A549 (cell line): Measurements from ENCODE around the gene CLCNKA. TPM values are rescaled to one million over a fixed set of nuclear protein-coding genes. Genes with fewer than 3 reads are reported as not detected.
"Not testable (repeated sequence)": the region's sequence is repeated elsewhere in the genome, so short reads cannot be mapped to it uniquely, and the experiment has no call there.

ENCODE experiments used
- ATAC-seq, 2 experiments: fragments of 200-7000 bp in 1 of 2; fragments of >200 bp in 1 of 2; cut with Nextera tagmentation in 1 of 2; cut with Tn5 transposase in 1 of 2; 3 replicates each; pipeline versions ENCODE4 v1.8.0 to v1.9.1; 2018 to 2020; ENCODE audit warnings: mild to moderate bottlenecking in 1 of 2, moderate library complexity in 1 of 2
- CTCF ChIA-PET: fragments of 300-600 bp; sonication (Branson Sonifier 250); formaldehyde crosslinking; extraction: SDS; loops from one replicate; lab custom pipeline; 2021; ENCODE audit warnings: antibody characterized with exemption, inconsistent platforms; lab: Yijun Ruan, JAX
- POLR2A ChIA-PET: fragments of 350-600 bp; formaldehyde crosslinking; extraction: SDS; loops from one replicate; lab custom pipeline; 2021; ENCODE audit warnings: antibody characterized with exemption, inconsistent platforms; lab: Yijun Ruan, JAX
- DNase-seq, 2 experiments: peaks; one replicate each; pipeline versions ENCODE4 v3.0.0 to v3.0.0-alpha.2; 2011 to 2016; ENCODE audit warnings: low read depth in 1 of 2, low spot score in 1 of 2
- FAIRE-seq: peaks from 2 replicates; lab custom pipeline; 2011; peaks lifted over from hg19 to GRCh38; lab: Jason Lieb, UNC
- H3K27ac ChIP-seq, 2 experiments: fragments of >200 bp; sonication (Bioruptor Twin); formaldehyde crosslinking; 3 replicates each; pipeline ENCODE4 v1.5.1; 2016 to 2017
- H3K4me1 ChIP-seq: fragments of >200 bp; sonication (Bioruptor Twin); formaldehyde crosslinking; 3 replicates; pipeline ENCODE4 v1.6.1; 2016
- H3K4me2 ChIP-seq: fragments of >200 bp; sonication (Bioruptor Twin); formaldehyde crosslinking; 3 replicates; pipeline ENCODE4 v1.6.1; 2016
- H3K4me3 ChIP-seq: fragments of >200 bp; sonication (Bioruptor Twin); formaldehyde crosslinking; 3 replicates; pipeline ENCODE4 v1.5.1; 2016
- H3K9me3 ChIP-seq: fragments of >200 bp; sonication (Bioruptor Twin); formaldehyde crosslinking; 3 replicates; pipeline ENCODE4 v1.6.1; 2016
- ATOH8 ChIP-seq: fragments of 250-450 bp; sonication (Bioruptor Pico); IDR thresholded peaks from 2 replicates; pipeline ENCODE4 v1.5.0; 2020; ENCODE audit warnings: low read depth, mild to moderate bottlenecking, moderate library complexity
- BCL3 ChIP-seq: fragments of >200 bp; sonication (Bioruptor Twin); formaldehyde crosslinking; IDR thresholded peaks from 3 replicates; pipeline ENCODE4 v1.6.1; 2016
- BHLHE40 ChIP-seq: IDR thresholded peaks from 2 replicates; pipeline ENCODE4 v1.6.1; 2012; ENCODE audit warnings: low read depth, low read length, inconsistent platforms
- CBX8 ChIP-seq: fragments of 200-600 bp; sonication (generic); IDR thresholded peaks from 2 replicates; pipeline ENCODE4 v1.6.1; 2016
- CTCF ChIP-seq: fragments of >200 bp; sonication (Bioruptor Twin); formaldehyde crosslinking; IDR thresholded peaks from 3 replicates; pipeline ENCODE4 v1.5.1; 2016
- EP300 ChIP-seq, 2 experiments: fragments of >200 bp; sonication (Bioruptor Twin); formaldehyde crosslinking; IDR thresholded peaks; 2 replicates in 1 of 2; 3 replicates in 1 of 2; pipeline ENCODE4 v1.6.1; 2016 to 2017
- ESRRA ChIP-seq: fragments of 150-350 bp; IDR thresholded peaks from 2 replicates; pipeline ENCODE4 v1.6.1; 2014; ENCODE audit warnings: mild to moderate bottlenecking, low read length, borderline replicate concordance
- HEYL ChIP-seq: fragments of 250-450 bp; sonication (Bioruptor Pico); IDR thresholded peaks from 2 replicates; pipeline ENCODE4 v1.8.0; 2021; ENCODE audit warnings: mild to moderate bottlenecking, moderate library complexity
- HMGXB4 ChIP-seq: fragments of 250-450 bp; sonication (Bioruptor Pico); IDR thresholded peaks from 2 replicates; pipeline ENCODE4 v1.5.0; 2021; ENCODE audit warnings: mild to moderate bottlenecking, moderate library complexity, borderline replicate concordance
- HOXB5 ChIP-seq: fragments of 250-450 bp; sonication (Bioruptor Pico); IDR thresholded peaks from 2 replicates; pipeline ENCODE4 v1.5.0; 2020; ENCODE audit warnings: mild to moderate bottlenecking, moderate library complexity
- JUN ChIP-seq, 2 experiments: fragments of >200 bp; sonication (Bioruptor Twin); formaldehyde crosslinking; IDR thresholded peaks; 2 replicates in 1 of 2; 3 replicates in 1 of 2; pipeline ENCODE4 v1.6.1; 2016 to 2017
- JUNB ChIP-seq: fragments of >200 bp; sonication (Bioruptor Twin); formaldehyde crosslinking; IDR thresholded peaks from 2 replicates; pipeline ENCODE4 v1.6.1; 2016
- MAX ChIP-seq: IDR thresholded peaks from 2 replicates; pipeline ENCODE4 v1.6.1; 2012
- MYC ChIP-seq: IDR thresholded peaks from 2 replicates; pipeline ENCODE4 v1.6.1; 2012; ENCODE audit warnings: mild to moderate bottlenecking, inconsistent platforms, low read length, improper control_type of control experiment, borderline replicate concordance
- NFE2L2 ChIP-seq: fragments of 150-350 bp; conservative IDR thresholded peaks from 2 replicates; pipeline ENCODE4 v1.6.1; 2014; ENCODE audit warnings: low read length
- NR3C1 ChIP-seq: fragments of >200 bp; sonication (Bioruptor Twin); formaldehyde crosslinking; IDR thresholded peaks from 3 replicates; pipeline ENCODE4 v1.6.1; 2017
- POLR2AphosphoS2 ChIP-seq: conservative IDR thresholded peaks from 2 replicates; pipeline ENCODE4 v1.6.1; 2012; ENCODE audit warnings: low read length, improper control_type of control experiment, inconsistent platforms
- RAD21 ChIP-seq, 2 experiments: fragments of >200 bp in 1 of 2; sonication (Bioruptor Twin) in 1 of 2; formaldehyde crosslinking in 1 of 2; IDR thresholded peaks in 1 of 2; conservative IDR thresholded peaks in 1 of 2; 2 replicates in 1 of 2; 3 replicates in 1 of 2; pipeline ENCODE4 v1.6.1; 2012 to 2018; ENCODE audit warnings: inconsistent platforms in 1 of 2
- RCOR1 ChIP-seq: fragments of 150-350 bp; IDR thresholded peaks from 2 replicates; pipeline ENCODE4 v1.6.1; 2014; ENCODE audit warnings: antibody characterized with exemption, low read length, low read depth
- RFX5 ChIP-seq: fragments of 450-650 bp; IDR thresholded peaks from 2 replicates; pipeline ENCODE4 v1.7.1; 2014; ENCODE audit warnings: antibody characterized with exemption, mild to moderate bottlenecking, moderate library complexity
- SMC3 ChIP-seq: fragments of >200 bp; sonication (Bioruptor Twin); formaldehyde crosslinking; IDR thresholded peaks from 3 replicates; pipeline ENCODE4 v1.6.1; 2018; ENCODE audit warnings: inconsistent platforms
- SREBF2 ChIP-seq: fragments of 450-650 bp; IDR thresholded peaks from 2 replicates; pipeline ENCODE4 v1.6.1; 2014; ENCODE audit warnings: mild to moderate bottlenecking, moderate library complexity
- TFCP2L1 ChIP-seq: fragments of 250-450 bp; sonication (Bioruptor Pico); IDR thresholded peaks from 2 replicates; pipeline ENCODE4 v1.5.0; 2021; ENCODE audit warnings: mild to moderate bottlenecking
- ZC3H11A ChIP-seq: fragments of 450-650 bp; IDR thresholded peaks from 2 replicates; pipeline ENCODE4 v1.6.1; 2014; ENCODE audit warnings: antibody characterized with exemption, mild to moderate bottlenecking
- WGBS: methylation state at CpG from one replicate; pipeline ENCODE4 v1.1.6; 2017; ENCODE audit errors: missing lambda C conversion rate; 5-methylcytosine and 5-hydroxymethylcytosine counted together
- polyA plus RNA-seq, 4 experiments: library from polyadenylated mRNA; depleted of rRNA in 3 of 4; stranded (reverse); fragments of >200 nt; fragmentation: RNase III in 1 of 4; extraction: RNeasy Plus Mini Kit Qiagen cat#74134 plus additional on column Dnase treatment in 1 of 4; gene quantifications; 2 replicates in 3 of 4; 3 replicates in 1 of 4; pipeline ENCODE4 v1.2.3, GENCODE V29; 2011 to 2017

The CLCNKA gene
- polyA plus RNA-seq, 2 of the 4 experiments (the other 2 are of a cell fraction) = 0.06 TPM; not detected in 1

GRCh38 chr1:16001274-16001673 is 20.6 kb upstream of the CLCNKA start:
- CTCF ChIA-PET = interaction anchor here (1.0 kb wide), 1 partner anchor 11 kb away, joined by 3 read pairs; no protein-coding TSS in a partner anchor
- ATAC-seq, H3K27ac ChIP-seq, H3K4me1 ChIP-seq, H3K4me2 ChIP-seq, H3K4me3 ChIP-seq, H3K9me3 ChIP-seq, POLR2A ChIA-PET, FAIRE-seq, DNase-seq: not testable (repeated sequence)
- 68% methylated on average over 10 of the region's 10 CpGs for WGBS

- DNase-seq (no peak), ATAC-seq (no peak), FAIRE-seq (no peak)
- ChIA-PET POLR2A (no interaction called here), CTCF (interaction anchor here (1.0 to 4.1 kb wide), 5 partner anchors 11 to 214 kb away, joined by 4 to 16 read pairs (median 8); partner anchors contain the start of gene FAM131C)
- Histone ChIP-seq H3K4me1 (peaks cover 13% of the 10 kb centered on the region; the same call in 2 of the 3 replicates), H3K27ac (no peak overlapping the region), H3K9me3 (no peaks in the 10 kb centered on the region), H3K4me3 (no peak overlapping the region), H3K4me2 (no peak overlapping the region)
- TF ChIP-seq TFCP2L1 (CRISPR knock-in tag) (no peak), HMGXB4 (CRISPR knock-in tag) (no peak), HOXB5 (no peak), SREBF2 (no peak), HEYL (no peak), MAX (no peak), JUNB (no peak), CTCF (no peak), RAD21 (conservative IDR thresholded peaks at IDR 0.05 in 1 of 2, IDR thresholded peaks at IDR 0.05 in 1 of 2) (no peak), POLR2AphosphoS2 (no peak), SMC3 (no peak), BCL3 (no peak), NR3C1 (no peak)
- WGBS = 64% methylated on average over 5 of the region's 5 CpGs
Observed at GRCh38 chr1:16005597-16005996, 16.2 kb upstream of the CLCNKA start.

GRCh38 chr1:16006010-16006409 is 15.8 kb upstream of the CLCNKA start:
- ATAC-seq (no peak), DNase-seq (no peak), FAIRE-seq (no peak)
- Histone ChIP-seq H3K4me2 (no peak overlapping the region), H3K4me1 (peaks cover 13% of the 10 kb centered on the region; the same call in 2 of the 3 replicates), H3K27ac (no peak overlapping the region), H3K4me3 (no peak overlapping the region), H3K9me3 (no peaks in the 10 kb centered on the region)
- WGBS = 76% methylated on average over 5 of the region's 11 CpGs
- POLR2A ChIA-PET = no interaction called here
- TF ChIP-seq RFX5 (no peak), NFE2L2 (no peak), ZC3H11A (no peak), RAD21 (conservative IDR thresholded peaks at IDR 0.05 in 1 of 2, IDR thresholded peaks at IDR 0.05 in 1 of 2) (no peak), ESRRA (no peak), EP300 (IDR thresholded peaks at IDR 0.05) (no peak), MYC (no peak), JUN (IDR thresholded peaks at IDR 0.05) (no peak), RCOR1 (no peak), CBX8 (no peak), ATOH8 (CRISPR knock-in tag) (no peak), BHLHE40 (no peak)
- CTCF ChIA-PET = interaction anchor here (0.7 to 4.1 kb wide), 8 partner anchors 11 to 214 kb away, joined by 3 to 16 read pairs (median 8); partner anchors contain the start of gene FAM131C
